AG10803 (cell line): ENCODE measurements around the gene SH2B2.

ENCODE experiments used
- DNase-seq: peaks from one replicate; pipeline ENCODE4 v3.0.0; 2010; ENCODE audit warnings: low read depth
- H3K4me3 ChIP-seq: 2 replicates; pipeline ENCODE4 v1.5.1; 2011; ENCODE audit warnings: mild to moderate bottlenecking, low read length, control low read depth
- TF ChIP-seq, protein P1 (sequence below): conservative IDR thresholded peaks from 2 replicates; pipeline ENCODE4 v1.5.1; 2011; ENCODE audit warnings: mild to moderate bottlenecking, low read length, control low read depth, inconsistent platforms

SH2B2 gene

GRCh38 chr7:102287981-102288278 lies 1.3 kb downstream of the SH2B2 start:
- TF ChIP-seq, protein P1, sequence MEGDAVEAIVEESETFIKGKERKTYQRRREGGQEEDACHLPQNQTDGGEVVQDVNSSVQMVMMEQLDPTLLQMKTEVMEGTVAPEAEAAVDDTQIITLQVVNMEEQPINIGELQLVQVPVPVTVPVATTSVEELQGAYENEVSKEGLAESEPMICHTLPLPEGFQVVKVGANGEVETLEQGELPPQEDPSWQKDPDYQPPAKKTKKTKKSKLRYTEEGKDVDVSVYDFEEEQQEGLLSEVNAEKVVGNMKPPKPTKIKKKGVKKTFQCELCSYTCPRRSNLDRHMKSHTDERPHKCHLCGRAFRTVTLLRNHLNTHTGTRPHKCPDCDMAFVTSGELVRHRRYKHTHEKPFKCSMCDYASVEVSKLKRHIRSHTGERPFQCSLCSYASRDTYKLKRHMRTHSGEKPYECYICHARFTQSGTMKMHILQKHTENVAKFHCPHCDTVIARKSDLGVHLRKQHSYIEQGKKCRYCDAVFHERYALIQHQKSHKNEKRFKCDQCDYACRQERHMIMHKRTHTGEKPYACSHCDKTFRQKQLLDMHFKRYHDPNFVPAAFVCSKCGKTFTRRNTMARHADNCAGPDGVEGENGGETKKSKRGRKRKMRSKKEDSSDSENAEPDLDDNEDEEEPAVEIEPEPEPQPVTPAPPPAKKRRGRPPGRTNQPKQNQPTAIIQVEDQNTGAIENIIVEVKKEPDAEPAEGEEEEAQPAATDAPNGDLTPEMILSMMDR: no peak
- peak overlapping the region; percentile 69 for H3K4me3 ChIP-seq
- no peak for DNase-seq

DNA sequence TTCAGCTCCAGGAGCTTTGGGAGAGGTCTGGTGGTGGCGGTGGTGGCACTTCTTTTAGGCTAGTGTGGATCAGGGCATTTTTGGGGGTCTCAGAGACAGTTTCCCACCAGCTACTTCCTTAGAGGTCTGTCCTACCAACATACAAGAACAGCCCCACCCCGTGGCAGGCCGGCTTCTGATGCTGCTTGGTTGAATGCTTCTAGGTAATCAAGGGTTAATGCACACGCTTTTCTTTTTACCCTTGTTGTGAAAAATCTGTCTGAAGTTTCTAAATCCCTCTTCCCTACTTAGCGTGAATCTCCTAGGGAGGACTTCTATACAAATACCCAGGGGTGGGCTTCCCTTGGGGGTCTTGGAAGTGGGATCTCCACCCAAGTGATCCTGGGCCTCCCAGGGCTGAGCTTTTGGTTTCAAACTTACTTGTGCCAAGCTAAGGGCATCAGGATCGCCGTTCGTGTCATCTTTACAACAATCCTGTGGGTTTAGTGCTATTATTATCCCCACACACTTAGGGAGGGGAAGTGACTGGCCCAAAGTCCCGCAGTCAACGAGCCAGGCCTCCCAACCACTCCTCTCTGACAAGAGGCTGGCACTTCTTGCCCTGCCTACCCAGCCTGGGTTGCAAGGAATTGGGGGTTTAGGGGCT lies 1.7 kb downstream of the SH2B2 start:
- DNase-seq: no peak
- H3K4me3 ChIP-seq: no peak overlapping the region
- TF ChIP-seq, protein P1: peak; percentile 18; the same call in 1 of the 2 replicates

GRCh38 chr7:102289057-102289456 lies 2.4 kb downstream of the SH2B2 start:
- no peak overlapping the region for H3K4me3 ChIP-seq
- TF ChIP-seq, protein P1: no peak
- no peak for DNase-seq

DNA sequence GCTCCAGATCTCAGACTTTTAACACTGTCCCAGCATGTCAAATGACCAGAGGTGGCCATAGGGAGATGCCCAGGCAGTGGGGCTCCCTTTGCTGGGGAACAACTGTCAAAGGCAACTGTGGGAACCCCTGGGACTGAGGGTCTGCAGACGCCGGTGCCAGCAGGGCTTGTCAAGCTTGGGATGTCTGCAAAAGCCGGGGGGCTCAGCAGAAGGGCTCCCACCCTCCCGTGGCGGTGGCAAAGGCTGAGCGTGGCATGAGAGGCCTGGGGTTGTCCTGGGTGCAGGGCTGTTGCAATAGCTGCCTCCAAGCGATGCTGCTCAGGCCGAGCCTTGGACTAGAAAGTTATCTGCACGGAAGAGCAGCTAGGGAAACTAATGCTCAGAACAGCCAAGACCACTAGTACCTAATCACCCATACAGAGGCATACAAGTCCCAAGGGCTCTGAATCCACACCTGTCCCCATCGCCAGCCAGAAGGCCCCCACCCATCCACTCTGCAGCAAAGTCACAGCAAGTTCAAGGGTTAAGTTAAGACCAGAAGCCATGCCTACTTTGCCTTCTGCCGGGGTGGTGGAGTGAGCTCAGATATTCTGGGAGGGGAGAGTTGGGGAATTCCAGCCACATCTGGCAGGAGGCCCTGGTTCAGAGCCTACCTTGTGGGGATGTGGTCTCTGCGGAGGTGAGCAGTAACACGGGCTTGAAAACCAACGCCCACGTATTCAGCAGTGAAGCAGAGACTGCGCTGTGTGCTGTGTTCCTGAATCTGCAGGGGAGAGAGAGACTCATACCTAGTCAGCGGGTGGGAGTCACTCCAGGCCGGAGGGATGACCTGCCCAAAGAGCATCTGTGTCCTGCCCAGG lies 4.6 kb downstream of the SH2B2 start:
- TF ChIP-seq, protein P1: no peak
- H3K4me3 ChIP-seq: no peak overlapping the region
- DNase-seq: no peak

- DNase-seq: no peak
- no peak overlapping the region for H3K4me3 ChIP-seq
- TF ChIP-seq, protein P1: no peak
These were observed 5.2 kb downstream of the SH2B2 start for GRCh38 chr7:102291916-102292267.

DNA sequence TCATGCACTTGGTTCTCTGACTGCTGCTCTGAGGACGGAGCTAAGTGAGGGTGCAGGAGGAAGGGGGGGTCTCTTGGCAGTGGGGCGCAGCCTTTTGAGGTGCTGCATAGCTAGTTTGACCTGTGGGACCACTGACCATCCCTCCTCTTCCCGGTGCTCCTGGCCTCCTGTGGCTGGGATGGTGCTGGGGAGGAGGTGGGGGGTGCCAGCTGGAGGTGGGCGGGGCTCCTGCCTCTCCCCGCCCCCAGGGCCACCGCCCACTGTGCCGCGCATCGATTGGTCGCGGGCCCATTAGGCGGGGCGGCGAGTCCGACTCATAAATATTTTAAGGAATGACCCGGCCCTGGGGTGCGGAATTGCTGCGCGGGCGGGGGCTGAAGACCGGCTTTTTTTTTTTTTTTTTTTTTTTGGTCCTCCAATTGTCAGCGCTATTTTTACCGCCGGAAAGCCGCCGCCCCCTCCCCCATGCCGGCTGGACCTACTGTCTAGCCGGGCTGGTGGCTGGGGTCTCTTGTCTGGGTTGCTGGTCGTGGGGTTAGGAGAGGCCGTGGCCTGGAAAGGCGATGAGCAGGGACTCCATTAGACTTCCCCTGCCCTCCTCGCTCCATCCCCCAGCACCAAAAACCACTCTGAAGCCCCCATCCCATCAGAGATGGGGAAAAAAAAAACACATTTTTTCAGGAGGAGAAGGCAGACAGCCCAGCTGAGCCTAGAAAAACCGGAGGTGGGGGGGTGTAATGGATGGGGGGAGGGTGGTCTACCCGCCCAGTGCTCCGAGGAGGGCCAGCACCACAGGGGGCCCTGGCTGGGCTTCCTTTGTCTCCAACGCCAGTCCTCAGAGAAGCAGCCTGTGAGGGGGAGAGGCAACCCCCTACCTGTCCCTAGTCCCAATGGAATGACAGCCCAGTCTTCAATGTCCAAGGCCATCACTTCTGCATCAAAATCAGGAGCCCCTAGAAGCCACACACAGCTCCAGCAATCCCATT lies 6.4 kb downstream of the SH2B2 start:
- TF ChIP-seq, protein P1: no peak
- H3K4me3 ChIP-seq: no peak overlapping the region
- no peak for DNase-seq
